Measurements from ENCODE around the gene MRPL50.

MRPL50 gene

DNA sequence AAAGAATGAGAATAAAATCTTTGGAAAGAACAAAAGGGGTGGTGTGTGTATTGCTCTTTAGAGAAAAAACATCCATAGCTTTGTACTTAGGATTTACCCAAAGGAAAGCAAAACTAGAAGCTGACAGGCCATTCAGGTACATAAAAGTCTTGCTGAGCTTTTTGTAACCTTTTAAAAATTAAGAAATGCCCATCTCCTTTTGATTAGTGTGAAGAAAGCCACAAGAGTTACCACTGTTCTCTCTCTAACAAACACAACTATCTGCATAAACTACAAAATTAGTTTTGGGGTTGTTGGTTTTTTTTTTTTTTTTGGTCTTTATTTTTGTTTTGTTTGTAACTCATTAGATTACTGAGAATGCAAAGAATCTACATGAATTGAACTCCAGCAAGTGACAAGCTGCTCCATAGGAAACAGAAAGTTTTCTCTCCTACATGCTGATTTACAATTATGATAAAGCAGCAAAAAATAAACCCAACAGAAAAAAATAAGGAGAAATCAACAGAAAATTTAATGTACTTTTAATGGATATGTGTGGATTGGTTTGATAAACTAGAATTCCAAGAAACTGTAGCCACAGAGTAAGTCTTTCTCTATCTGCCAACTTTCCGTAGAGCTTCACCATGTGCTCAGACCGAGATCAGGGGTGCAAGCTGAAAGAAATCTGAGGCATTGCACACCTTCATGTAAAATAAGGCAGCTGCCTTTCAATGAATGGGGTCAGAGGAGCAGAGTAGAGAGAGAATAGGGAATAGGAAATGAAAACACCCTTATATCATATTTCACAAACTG is 25.9 kb downstream of the MRPL50 start:
- DNase-seq, result no peak

DNA sequence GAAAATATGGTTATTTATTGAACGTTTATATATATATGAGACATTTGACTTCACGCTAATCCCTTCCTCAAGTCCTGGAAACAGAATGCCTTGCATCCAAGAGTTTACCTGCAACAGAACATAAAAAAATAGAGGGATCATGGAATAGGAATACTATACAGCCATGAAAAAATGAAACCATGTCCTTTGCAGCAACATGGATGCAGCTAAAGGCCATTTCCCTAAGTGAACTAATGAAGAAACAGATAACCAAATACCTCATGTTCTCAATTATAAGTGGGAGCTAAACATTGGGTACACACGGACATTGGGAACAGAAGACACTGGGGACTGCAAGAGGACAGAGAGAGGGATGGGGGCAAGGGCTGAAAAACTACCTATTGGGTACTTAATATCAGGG is 26.6 kb downstream of the MRPL50 start:
- DNase-seq, result no peak

GRCh38 chr9:101369884-101370531 is 28.4 kb downstream of the MRPL50 start:
- DNase-seq, result no peak

GRCh38 chr9:101369286-101369685 is 29.1 kb downstream of the MRPL50 start:
- DNase-seq, result no peak

- no peak for DNase-seq
These were observed 31.1 kb downstream of the MRPL50 start for GRCh38 chr9:101367323-101367722.

GRCh38 chr9:101366038-101366756 is 32.2 kb downstream of the MRPL50 start:
- DNase-seq, result no peak

GRCh38 chr9:101365181-101365580 is 33.2 kb downstream of the MRPL50 start:
- no peak for DNase-seq

- no peak for DNase-seq
These were observed 36.0 kb downstream of the MRPL50 start for GRCh38 chr9:101362450-101362849.

DNA sequence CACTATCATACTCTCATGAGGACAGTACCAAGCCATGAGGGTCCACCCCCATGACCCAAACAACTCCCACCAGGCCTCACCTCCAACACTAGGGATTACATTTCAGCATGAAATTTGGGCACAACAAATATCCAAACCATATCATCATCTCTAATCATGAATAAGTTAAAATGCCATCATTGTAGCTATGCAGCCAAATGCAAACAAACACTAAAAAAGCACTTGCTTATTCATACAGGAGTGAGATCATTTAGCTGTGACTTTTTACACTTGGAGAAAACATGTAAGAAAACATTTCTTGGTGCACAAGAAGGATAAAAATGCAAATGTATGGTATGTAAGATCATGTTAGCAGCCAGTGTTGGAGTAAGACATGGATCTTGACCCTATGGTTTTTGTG is 37.8 kb downstream of the MRPL50 start:
- no peak for DNase-seq

DNA sequence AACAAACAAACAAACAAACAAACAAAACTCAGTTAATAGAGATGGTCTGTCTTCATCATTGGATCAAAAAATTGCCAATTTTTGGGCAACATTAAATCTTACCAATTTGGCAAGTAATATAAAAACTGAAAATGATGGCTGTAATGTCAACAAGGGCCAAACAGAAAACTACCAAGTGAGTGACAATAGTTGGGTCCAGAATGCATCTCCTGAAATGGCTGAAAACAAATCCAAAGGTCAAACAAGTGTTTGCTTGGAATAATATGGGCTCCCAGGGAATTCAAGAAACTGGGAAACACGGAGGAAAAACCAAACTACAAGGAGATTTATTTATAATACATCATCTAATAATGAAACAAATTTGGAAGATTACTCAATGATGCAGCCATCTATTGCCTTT is 38.7 kb downstream of the MRPL50 start:
- DNase-seq, result no peak

GRCh38 chr9:101356619-101357018 is 41.8 kb downstream of the MRPL50 start:
- no peak for DNase-seq

DNA sequence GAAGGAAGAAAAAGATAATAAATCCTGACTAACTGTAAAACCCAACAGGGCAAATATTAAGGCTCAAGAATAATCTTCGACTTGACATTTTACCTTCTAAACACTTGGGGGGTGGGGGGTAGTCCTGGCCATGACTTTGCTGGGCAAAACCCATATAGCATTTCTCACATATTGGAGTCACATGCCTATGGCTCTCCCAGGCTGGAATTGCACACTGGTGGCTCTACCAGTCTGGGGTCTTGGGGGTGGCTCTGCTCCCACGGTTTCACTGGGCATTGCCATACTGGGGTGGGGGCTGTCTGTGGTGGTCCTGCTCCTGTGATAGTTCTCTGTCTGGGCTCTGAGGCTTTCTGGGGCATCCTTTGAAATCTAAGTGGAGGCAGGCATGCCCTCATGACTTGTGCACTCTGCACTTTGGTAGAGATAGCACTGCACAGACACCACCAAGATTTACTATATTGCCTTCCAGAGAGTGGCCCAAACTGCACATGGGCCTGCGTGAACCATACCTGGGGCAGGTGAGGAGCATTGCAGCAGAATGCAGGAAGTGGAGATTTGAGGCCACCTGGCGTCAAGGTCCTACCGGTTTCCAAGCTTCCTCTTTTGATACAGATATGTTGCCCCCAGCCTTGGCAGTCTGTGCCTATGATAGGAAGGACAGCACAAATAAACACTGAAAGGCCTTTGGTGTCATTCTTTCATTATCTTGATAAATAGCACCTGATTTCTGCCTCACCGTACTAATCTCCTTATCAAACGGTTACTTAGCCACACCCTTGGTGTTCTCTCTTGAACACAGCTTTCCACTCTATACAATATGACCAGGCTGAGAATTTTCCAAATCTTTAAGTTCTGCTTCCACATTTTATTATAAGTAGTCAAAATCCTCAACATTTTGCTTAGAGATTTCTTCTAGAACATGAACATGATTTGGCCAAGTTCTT is 43.4 kb downstream of the MRPL50 start:
- DNase-seq, result no peak

GRCh38 chr9:101354143-101354764 is 44.2 kb downstream of the MRPL50 start:
- no peak for DNase-seq

DNA sequence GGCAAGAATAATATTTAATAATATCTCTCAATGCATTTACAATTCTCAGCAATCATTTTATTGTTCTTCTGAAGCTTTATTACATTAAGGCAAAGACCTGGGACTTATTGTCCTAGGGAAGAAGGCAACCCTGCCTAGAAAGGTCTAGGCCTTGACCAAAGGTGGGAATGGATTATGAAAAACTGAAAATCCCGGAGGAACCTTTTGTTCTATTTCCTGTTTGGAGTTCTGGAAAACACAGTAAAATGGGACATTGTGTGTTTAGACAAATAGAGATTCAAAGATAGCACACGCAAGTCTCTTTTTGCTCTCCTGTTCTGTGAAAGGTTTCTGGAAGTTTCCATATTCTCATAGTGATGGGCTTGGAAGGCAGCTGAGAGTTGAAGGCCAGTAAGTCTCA is 44.7 kb downstream of the MRPL50 start:
- no peak for DNase-seq

GRCh38 chr9:101352892-101353463 is 45.4 kb downstream of the MRPL50 start:
- no peak for DNase-seq

DNA sequence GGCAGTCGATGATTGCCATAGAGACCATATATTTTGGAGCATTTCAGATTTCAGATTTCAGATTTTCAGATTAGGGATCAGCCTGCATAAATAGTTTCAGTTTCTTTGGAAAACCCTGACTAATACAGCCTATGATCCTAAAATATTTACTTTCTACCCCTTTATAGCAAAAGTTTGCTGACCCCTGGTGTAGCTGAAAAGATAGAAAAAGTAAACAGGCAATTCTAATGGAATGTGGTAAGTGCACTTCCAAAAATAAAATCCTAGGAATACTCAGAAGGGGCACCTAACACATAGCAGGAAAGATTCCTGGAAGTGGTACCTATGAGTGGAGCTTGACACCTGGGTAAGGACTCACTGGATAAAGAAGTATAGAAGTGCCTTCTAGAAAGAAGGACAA is 48.1 kb downstream of the MRPL50 start:
- no peak for DNase-seq

DNA sequence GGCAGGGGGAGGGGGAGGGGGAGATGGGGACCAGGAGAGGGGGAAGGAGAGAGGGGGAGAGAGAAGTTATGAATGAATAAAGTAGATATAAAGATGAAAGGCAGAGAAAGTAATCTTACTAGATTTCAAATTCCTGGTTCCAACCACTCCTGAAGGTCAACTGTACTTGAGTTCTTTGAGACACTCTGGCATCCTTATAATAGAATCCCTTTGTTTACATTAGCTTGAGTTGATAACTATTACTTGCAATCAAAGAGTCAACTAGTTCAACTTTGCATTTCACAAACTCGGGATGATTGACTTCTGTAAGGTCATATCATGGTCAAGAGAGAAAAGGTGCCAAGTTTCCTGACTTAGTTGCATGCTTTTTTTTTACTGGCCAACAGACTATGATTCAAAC is 55.8 kb downstream of the MRPL50 start:
- no peak for DNase-seq

DNA sequence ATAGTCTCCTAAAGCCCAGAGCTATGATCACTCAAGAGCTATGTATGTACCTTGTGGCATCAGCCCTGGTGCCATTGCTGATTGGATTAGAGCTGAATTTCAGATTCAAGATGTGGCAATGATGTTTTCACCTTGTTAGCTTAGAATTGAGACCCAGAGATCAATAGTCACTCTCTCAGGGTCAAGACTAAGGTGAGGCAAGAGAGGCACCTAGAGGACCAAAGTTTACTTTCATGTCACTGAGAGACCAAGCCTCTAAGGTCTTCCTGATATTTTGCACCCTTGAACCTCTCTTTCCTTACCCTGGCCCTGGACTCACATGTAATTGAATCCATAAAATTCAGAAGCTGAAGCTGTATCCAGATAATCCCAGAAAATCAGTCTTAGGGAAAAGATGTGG is 56.5 kb downstream of the MRPL50 start:
- DNase-seq, result no peak

Data from NCI-H2081 treated with DMSO at 0.1 percent for 48 hours (cell line).